Measurements from ENCODE around the gene GPR150.
A peak's percentile ranks its signal among the peaks of the same experiment; 100 is the strongest.
"Not testable (repeated sequence)": the region's sequence is repeated elsewhere in the genome, so short reads cannot be mapped to it uniquely, and the experiment has no call there.

Gene GPR150

GRCh38 chr5:95623706-95624105 is 3.8 kb downstream of the GPR150 start:
- DNase-seq (ENCODE audit: low read depth in 3 of 3) = no peak

GRCh38 chr5:95624368-95624767 is 4.5 kb downstream of the GPR150 start:
- no peak for DNase-seq (ENCODE audit: low read depth in 3 of 3)

GRCh38 chr5:95626701-95627100 is 6.8 kb downstream of the GPR150 start:
- no peak for DNase-seq (ENCODE audit: low read depth in 3 of 3)

GRCh38 chr5:95627971-95628810 is 8.3 kb downstream of the GPR150 start:
- no peak for DNase-seq (ENCODE audit: low read depth in 3 of 3)

- DNase-seq (ENCODE audit: low read depth in 3 of 3) = no peak
Measured at GRCh38 chr5:95628933-95629332, 9.0 kb downstream of the GPR150 start.

GRCh38 chr5:95630394-95630917 is 10.6 kb downstream of the GPR150 start:
- DNase-seq (ENCODE audit: low read depth in 3 of 3) = no peak

GRCh38 chr5:95631255-95631958 is 11.5 kb downstream of the GPR150 start:
- no peak for DNase-seq (ENCODE audit: low read depth in 3 of 3)

- peak; percentile 33 to 59 (median 58) for DNase-seq (ENCODE audit: low read depth in 3 of 3)
Measured at GRCh38 chr5:95631991-95632675, 12.2 kb downstream of the GPR150 start.

- not testable (repeated sequence) for DNase-seq (ENCODE audit: low read depth in 3 of 3)
Measured at GRCh38 chr5:95632942-95633341, 13.1 kb downstream of the GPR150 start.

GRCh38 chr5:95633671-95634070 is 13.8 kb downstream of the GPR150 start:
- DNase-seq (ENCODE audit: low read depth in 3 of 3) = no peak

GRCh38 chr5:95634081-95634480 is 14.2 kb downstream of the GPR150 start:
- DNase-seq (ENCODE audit: low read depth in 3 of 3) = no peak

- DNase-seq (ENCODE audit: low read depth in 3 of 3) = no peak
Measured at GRCh38 chr5:95638632-95639031, 18.7 kb downstream of the GPR150 start.

GRCh38 chr5:95641741-95642220 is 21.9 kb downstream of the GPR150 start:
- DNase-seq (ENCODE audit: low read depth in 3 of 3) = no peak

GRCh38 chr5:95643152-95643551 is 23.3 kb downstream of the GPR150 start:
- DNase-seq (ENCODE audit: low read depth in 3 of 3) = no peak

- peak in 2 of 3 experiments; percentile 9 to 12 for DNase-seq (ENCODE audit: low read depth in 3 of 3)
Measured at GRCh38 chr5:95644351-95645042, 24.6 kb downstream of the GPR150 start.

- not testable (repeated sequence) for DNase-seq (ENCODE audit: low read depth in 3 of 3)
Measured at GRCh38 chr5:95646226-95646568, 26.3 kb downstream of the GPR150 start.

- DNase-seq (ENCODE audit: low read depth in 3 of 3) = peak; percentile 88 to 92 (median 90)
Measured at GRCh38 chr5:95646569-95647431, 26.9 kb downstream of the GPR150 start, which contains the start of gene RFESD. RFESD (plus strand) TSS chr5:95646777; CDS start chr5:95652272, 5,495 bp downstream.

GRCh38 chr5:95647886-95648860 is 28.3 kb downstream of the GPR150 start:
- DNase-seq (ENCODE audit: low read depth in 3 of 3) = no peak

- no peak for DNase-seq (ENCODE audit: low read depth in 3 of 3)
Measured at GRCh38 chr5:95649274-95649673, 29.4 kb downstream of the GPR150 start.
